GM12892 (cell line): ENCODE results near the gene SHISA9.

Experiments used
- DNase-seq: peaks from one replicate; pipeline ENCODE4 v3.0.0; 2011; ENCODE audit not compliant: insufficient read length
- FAIRE-seq: peaks from 2 replicates; lab custom pipeline; 2011; peaks lifted over from hg19 to GRCh38; lab: Jason Lieb, UNC
- POLR2A ChIP-seq: IDR thresholded peaks from 2 replicates; pipeline ENCODE4 v1.6.1; 2011; ENCODE audit warnings: low read depth, low read length, control low read depth
- POLR2AphosphoS5 ChIP-seq: IDR thresholded peaks from 2 replicates; pipeline ENCODE4 v1.6.1; 2011; ENCODE audit warnings: low read depth, low read length, control low read depth
- TAF1 ChIP-seq: IDR thresholded peaks from 2 replicates; pipeline ENCODE4 v1.6.1; 2011; ENCODE audit warnings: low read depth, mild to moderate bottlenecking, control low read depth, low read length, borderline replicate concordance

SHISA9 gene

GRCh38 chr16:13063457-13063856 lies 162.1 kb downstream of the SHISA9 start:
- DNase-seq (no peak), FAIRE-seq (no peak)
- TF ChIP-seq POLR2AphosphoS5 (no peak), TAF1 (no peak), POLR2A (no peak)

- TF ChIP-seq POLR2AphosphoS5, result no peak
- TF ChIP-seq TAF1, result no peak
- no peak for TF ChIP-seq POLR2A
- no peak for FAIRE-seq
- DNase-seq, result no peak
Observed at GRCh38 chr16:13064821-13065220, 163.4 kb downstream of the SHISA9 start.

GRCh38 chr16:13067648-13068047 lies 166.2 kb downstream of the SHISA9 start:
- TF ChIP-seq POLR2A (no peak), POLR2AphosphoS5 (no peak), TAF1 (no peak)
- FAIRE-seq, result no peak
- no peak for DNase-seq

- TF ChIP-seq POLR2A (no peak), TAF1 (no peak), POLR2AphosphoS5 (no peak)
- DNase-seq (no peak), FAIRE-seq (peak; percentile 80)
Observed at GRCh38 chr16:13068912-13069583, 167.7 kb downstream of the SHISA9 start.

GRCh38 chr16:13070268-13070667 lies 168.9 kb downstream of the SHISA9 start:
- FAIRE-seq (no peak), DNase-seq (no peak)
- no peak for TF ChIP-seq POLR2AphosphoS5

- no peak for DNase-seq
- TF ChIP-seq POLR2AphosphoS5 (no peak), TAF1 (no peak), POLR2A (no peak)
- FAIRE-seq, result no peak
Observed at GRCh38 chr16:13076878-13077277, 175.5 kb downstream of the SHISA9 start.

GRCh38 chr16:13077816-13078215 lies 176.4 kb downstream of the SHISA9 start:
- no peak for DNase-seq
- FAIRE-seq, result no peak
- no peak for TF ChIP-seq POLR2AphosphoS5
- no peak for TF ChIP-seq POLR2A
- TF ChIP-seq TAF1, result no peak

- FAIRE-seq (no peak), DNase-seq (no peak)
- no peak for TF ChIP-seq POLR2A
- TF ChIP-seq TAF1, result no peak
- no peak for TF ChIP-seq POLR2AphosphoS5
Observed at GRCh38 chr16:13080531-13080930, 179.1 kb downstream of the SHISA9 start.

- TF ChIP-seq POLR2AphosphoS5 (no peak), TAF1 (no peak)
- no peak for DNase-seq
- FAIRE-seq, result no peak
Observed at GRCh38 chr16:13081825-13082331, 180.5 kb downstream of the SHISA9 start.

GRCh38 chr16:13083681-13084080 lies 182.3 kb downstream of the SHISA9 start:
- TF ChIP-seq POLR2A, result no peak
- no peak for TF ChIP-seq TAF1
- no peak for TF ChIP-seq POLR2AphosphoS5
- DNase-seq, result no peak

GRCh38 chr16:13084331-13084730 lies 182.9 kb downstream of the SHISA9 start:
- FAIRE-seq (no peak), DNase-seq (no peak)
- no peak for TF ChIP-seq POLR2AphosphoS5
- TF ChIP-seq POLR2A, result no peak
- TF ChIP-seq TAF1, result no peak

More at GRCh38 chr16:13083681-13084080, 182.3 kb downstream of the SHISA9 start:
- no peak for FAIRE-seq

GRCh38 chr16:13093661-13094060 lies 192.3 kb downstream of the SHISA9 start:
- FAIRE-seq (no peak), DNase-seq (no peak)
- TF ChIP-seq POLR2AphosphoS5, result no peak
- TF ChIP-seq POLR2A, result no peak
- TF ChIP-seq TAF1, result no peak

- TF ChIP-seq POLR2A, result no peak
- TF ChIP-seq TAF1, result no peak
- no peak for TF ChIP-seq POLR2AphosphoS5
- DNase-seq (no peak), FAIRE-seq (no peak)
Observed at GRCh38 chr16:13095061-13095460, 193.7 kb downstream of the SHISA9 start.

- no peak for FAIRE-seq
- no peak for TF ChIP-seq TAF1
- TF ChIP-seq POLR2AphosphoS5, result no peak
- no peak for TF ChIP-seq POLR2A
- DNase-seq, result no peak
Observed at GRCh38 chr16:13098536-13098935, 197.1 kb downstream of the SHISA9 start.
